Measurements from ENCODE around the gene PITPNM2. TPM values are rescaled to one million over a fixed set of nuclear protein-coding genes. Genes with fewer than 3 reads are reported as not detected.
A peak's percentile ranks its signal among the peaks of the same experiment; 100 is the strongest.

Gene PITPNM2
- total RNA-seq, 1 donor from 2014 or later, result 5.2 TPM

DNA sequence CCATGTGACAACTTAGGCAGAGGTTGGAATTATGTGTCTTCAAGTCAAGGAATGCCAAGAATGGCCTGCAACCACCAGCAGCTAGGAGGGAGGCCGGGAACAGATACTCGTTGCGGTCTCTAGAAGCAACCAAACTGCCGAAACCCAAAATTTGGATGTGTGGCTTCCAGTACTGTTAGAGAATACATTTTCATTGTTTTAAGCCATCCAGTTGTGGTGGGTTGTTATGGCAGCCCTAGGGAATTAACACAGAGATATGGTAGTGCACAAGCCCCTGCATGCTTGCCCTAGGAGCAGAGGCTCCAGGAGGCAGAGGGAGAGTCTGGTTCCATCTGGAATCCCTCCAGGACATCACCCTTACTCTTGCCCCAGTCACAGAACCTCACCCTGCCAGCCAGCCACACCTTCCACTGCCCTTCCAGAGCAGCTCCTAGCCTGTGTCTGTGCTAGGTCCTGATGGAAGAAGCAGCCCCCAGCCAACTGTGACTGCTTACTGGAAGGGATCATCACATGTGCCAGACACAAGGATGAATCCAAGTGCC lies 19.5 kb downstream of the PITPNM2 start:
- no peak for DNase-seq (ENCODE audit: low read depth)
- H3K27me3 ChIP-seq (ENCODE audit: control insufficient read depth, insufficient read depth, low read length), result no peaks in the 10 kb centered on the region
- H3K4me3 ChIP-seq (ENCODE audit: low read depth, low read length), result no peak overlapping the region
- TF ChIP-seq, protein P1, sequence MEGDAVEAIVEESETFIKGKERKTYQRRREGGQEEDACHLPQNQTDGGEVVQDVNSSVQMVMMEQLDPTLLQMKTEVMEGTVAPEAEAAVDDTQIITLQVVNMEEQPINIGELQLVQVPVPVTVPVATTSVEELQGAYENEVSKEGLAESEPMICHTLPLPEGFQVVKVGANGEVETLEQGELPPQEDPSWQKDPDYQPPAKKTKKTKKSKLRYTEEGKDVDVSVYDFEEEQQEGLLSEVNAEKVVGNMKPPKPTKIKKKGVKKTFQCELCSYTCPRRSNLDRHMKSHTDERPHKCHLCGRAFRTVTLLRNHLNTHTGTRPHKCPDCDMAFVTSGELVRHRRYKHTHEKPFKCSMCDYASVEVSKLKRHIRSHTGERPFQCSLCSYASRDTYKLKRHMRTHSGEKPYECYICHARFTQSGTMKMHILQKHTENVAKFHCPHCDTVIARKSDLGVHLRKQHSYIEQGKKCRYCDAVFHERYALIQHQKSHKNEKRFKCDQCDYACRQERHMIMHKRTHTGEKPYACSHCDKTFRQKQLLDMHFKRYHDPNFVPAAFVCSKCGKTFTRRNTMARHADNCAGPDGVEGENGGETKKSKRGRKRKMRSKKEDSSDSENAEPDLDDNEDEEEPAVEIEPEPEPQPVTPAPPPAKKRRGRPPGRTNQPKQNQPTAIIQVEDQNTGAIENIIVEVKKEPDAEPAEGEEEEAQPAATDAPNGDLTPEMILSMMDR (IDR thresholded peaks at IDR 0.05; ENCODE audit: insufficient read depth, low read length, poor library complexity, severe bottlenecking), result no peak
- H3K36me3 ChIP-seq (ENCODE audit: control insufficient read depth, insufficient read depth, low read length), result no peaks in the 10 kb centered on the region

DNA sequence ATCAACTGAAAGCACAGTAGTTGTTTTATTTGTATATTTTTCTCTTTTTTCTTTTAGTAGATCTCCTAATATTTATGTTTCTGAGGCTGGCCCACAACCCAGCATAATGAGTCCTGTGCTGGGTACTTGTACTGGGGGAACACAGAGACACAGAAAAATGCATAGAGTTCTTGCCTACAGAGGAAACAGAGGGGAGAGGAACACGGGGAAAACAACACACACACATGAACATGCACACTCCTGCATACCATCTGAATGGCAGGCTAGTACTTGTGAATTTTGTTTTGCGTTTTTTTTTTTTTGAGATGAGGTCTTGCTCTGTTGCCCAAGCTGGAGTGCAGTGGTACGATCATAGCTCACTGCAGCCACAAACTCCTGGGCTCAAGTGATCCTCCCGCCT lies 21.3 kb downstream of the PITPNM2 start:
- H3K36me3 ChIP-seq (ENCODE audit: control insufficient read depth, insufficient read depth, low read length), result no peaks in the 10 kb centered on the region
- TF ChIP-seq, protein P1 (IDR thresholded peaks at IDR 0.05; ENCODE audit: insufficient read depth, low read length, poor library complexity, severe bottlenecking), result no peak
- H3K27me3 ChIP-seq (ENCODE audit: control insufficient read depth, insufficient read depth, low read length), result no peaks in the 10 kb centered on the region
- no peak overlapping the region for H3K4me3 ChIP-seq (ENCODE audit: low read depth, low read length)
- no peak for DNase-seq (ENCODE audit: low read depth)

DNA sequence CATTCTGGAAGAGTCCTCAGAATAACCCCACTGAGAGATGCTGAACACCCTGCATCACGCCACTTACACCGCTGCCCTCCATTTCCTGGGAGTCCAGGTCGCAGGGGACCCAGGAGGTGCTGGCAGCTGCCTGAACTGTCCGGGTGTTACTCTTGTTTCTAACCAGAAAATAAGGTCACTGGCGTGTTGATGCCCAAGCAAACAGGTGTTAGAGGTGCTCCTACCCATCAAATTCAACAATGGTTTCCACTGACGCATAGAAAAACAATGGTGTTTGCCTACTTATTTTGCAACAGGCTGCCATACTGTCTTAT lies 23.8 kb downstream of the PITPNM2 start:
- no peak overlapping the region for H3K4me3 ChIP-seq (ENCODE audit: low read depth, low read length)
- H3K36me3 ChIP-seq (ENCODE audit: control insufficient read depth, insufficient read depth, low read length), result no peaks in the 10 kb centered on the region
- H3K27me3 ChIP-seq (ENCODE audit: control insufficient read depth, insufficient read depth, low read length), result no peaks in the 10 kb centered on the region
- TF ChIP-seq, protein P1 (IDR thresholded peaks at IDR 0.05; ENCODE audit: insufficient read depth, low read length, poor library complexity, severe bottlenecking), result no peak
- DNase-seq (ENCODE audit: low read depth), result no peak

DNA sequence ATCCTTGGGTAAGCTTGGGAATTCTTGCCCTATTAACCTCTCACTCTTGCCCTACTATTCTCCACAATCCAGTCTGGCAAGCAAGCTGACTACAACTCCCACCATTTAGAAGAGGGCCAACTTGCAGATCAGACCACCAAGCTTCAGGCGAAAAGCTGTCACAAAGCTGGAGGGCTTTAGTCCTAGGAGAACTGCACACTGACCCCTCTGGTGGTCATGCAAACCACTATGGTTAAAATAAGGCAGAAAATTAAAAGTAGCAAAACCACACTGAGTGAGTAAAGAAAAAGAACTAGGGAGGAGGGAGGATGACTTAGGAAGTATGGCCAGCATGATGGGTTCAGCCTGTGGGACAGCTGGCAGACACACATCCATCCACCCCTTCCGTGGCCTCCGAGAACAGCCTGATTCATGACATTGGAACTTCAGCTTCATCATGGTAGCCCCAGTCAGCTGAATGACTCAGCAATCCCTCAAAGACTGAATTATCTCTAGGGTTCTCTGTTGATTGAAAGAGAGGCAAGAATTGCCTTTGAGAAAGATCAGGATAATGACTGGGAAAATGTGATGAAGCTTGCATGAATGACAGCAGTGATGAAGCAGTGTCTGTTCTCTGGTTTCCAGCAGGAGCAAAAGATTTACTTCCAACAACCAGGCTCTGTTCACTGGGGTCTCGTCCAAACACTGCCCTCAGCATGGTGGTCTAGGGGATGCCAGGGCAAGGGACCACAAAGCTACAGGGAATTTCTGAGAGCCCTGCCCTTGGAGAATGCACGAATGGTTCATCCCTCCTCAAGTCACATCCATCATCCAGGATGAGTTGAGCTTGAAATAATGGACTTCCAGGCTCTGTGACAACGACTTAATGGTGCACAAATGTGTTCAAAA lies 24.4 kb downstream of the PITPNM2 start:
- no peaks in the 10 kb centered on the region for H3K27me3 ChIP-seq (ENCODE audit: control insufficient read depth, insufficient read depth, low read length)
- no peak overlapping the region for H3K4me3 ChIP-seq (ENCODE audit: low read depth, low read length)
- DNase-seq (ENCODE audit: low read depth), result peak; percentile 98
- TF ChIP-seq, protein P1 (IDR thresholded peaks at IDR 0.05; ENCODE audit: insufficient read depth, low read length, poor library complexity, severe bottlenecking), result peak; percentile 26
- no peaks in the 10 kb centered on the region for H3K36me3 ChIP-seq (ENCODE audit: control insufficient read depth, insufficient read depth, low read length)

DNA sequence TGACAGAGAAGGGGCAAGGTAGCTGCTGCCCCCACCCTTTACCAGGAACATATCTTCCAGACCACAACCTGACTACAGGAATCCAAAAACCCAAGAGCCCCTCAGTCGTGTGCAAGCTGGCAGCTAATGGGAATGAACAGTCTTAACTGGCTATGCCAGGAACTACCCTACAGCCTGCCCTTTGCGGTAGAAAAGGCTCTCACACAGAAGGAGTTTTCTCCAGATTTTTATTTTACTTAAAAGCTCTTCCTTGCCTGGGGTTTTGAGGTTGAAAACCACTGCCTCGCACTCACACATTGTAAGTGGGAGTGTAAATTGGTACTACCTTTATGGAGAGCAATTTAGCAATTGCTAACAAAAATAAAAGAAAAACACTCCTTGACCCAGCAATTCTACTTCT lies 28.3 kb downstream of the PITPNM2 start:
- H3K36me3 ChIP-seq (ENCODE audit: control insufficient read depth, insufficient read depth, low read length), result no peaks in the 10 kb centered on the region
- no peak for DNase-seq (ENCODE audit: low read depth)
- TF ChIP-seq, protein P1 (IDR thresholded peaks at IDR 0.05; ENCODE audit: insufficient read depth, low read length, poor library complexity, severe bottlenecking), result no peak
- no peak overlapping the region for H3K4me3 ChIP-seq (ENCODE audit: low read depth, low read length)
- no peaks in the 10 kb centered on the region for H3K27me3 ChIP-seq (ENCODE audit: control insufficient read depth, insufficient read depth, low read length)
